GM18502 (cell line): Measurements from ENCODE around the gene DNAH17.

ENCODE experiments used
- ATAC-seq: cut with Tn5 transposase; IDR thresholded peaks from one replicate; pipeline ENCODE4 v1.9.1; 2021; ENCODE audit warnings: mild to moderate bottlenecking; ENCODE audit not compliant: unreplicated experiment, poor library complexity

Gene DNAH17

DNA sequence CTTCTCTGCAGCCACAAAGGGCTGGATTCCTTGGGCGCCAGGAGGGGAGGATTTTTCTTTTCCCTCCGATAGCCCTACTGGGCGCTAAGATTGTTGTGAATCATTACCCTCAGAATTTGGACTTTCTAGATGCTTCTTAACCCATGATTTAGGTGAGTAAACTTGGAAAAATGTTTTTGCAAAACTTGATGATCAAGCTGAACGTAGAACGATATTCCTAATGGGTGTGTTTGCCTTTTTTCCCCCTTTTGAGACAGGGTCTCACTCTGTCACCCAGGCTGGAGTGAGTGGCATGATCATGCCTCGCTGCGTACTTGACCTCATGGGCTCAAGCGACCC lies 155.0 kb downstream of the DNAH17 start:
- no peak for ATAC-seq

DNA sequence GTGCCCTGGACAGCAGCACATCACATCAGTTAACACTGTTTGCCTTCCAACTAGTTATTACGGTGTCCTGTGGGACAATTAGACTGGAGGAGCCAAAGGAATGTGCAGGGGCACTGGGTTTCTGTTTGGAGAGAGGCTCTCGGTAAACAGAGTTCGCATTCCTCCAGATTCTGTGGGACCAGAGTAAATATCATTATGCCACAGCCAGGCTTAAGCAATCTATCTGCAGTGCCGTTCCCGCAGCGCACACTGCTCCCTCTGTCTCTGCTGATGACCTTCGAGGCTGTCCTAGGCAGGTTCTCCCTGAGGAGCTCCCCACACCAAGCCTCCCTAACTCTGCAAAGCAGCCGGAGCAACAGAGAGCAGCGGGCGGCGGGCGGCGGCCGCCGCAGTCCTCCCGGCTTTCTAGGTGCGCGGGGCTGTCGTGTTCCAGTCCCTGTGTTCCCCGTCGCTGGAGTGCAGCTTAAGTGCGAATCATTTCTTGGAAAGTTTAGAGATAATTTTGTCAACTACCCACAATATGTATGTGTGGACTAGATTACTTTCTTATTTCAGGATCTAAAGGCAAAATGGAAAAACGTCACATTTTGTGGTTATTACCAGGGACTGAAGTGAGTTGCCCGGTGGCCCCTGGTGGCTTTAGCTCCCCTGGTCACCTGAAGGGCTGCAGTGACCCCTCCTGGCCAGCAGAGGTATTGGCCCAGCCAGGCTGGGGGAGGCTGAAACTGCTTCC lies 155.5 kb downstream of the DNAH17 start:
- ATAC-seq, result no peak

DNA sequence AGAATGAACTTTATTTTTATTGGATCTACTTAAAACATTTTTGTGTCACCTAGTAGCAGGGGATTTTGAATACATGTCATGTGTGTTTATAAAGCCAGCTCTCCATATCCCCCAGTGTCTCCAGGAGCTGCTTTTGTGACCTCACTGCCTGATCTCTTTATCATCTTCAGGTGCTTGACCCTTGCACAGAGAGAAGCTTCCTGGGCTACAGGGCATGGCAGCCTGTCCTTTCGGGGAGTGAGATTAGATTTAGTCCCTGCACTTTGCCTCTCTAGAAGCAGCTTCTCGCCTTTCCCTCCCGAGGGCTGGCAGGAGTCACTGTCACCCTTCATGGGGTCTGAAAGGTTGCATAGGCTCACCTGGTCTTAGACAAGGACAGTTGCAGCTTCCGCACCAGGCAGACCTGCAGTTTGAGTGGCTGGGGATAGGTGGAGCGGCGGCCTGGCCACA lies 156.1 kb downstream of the DNAH17 start:
- no peak for ATAC-seq

DNA sequence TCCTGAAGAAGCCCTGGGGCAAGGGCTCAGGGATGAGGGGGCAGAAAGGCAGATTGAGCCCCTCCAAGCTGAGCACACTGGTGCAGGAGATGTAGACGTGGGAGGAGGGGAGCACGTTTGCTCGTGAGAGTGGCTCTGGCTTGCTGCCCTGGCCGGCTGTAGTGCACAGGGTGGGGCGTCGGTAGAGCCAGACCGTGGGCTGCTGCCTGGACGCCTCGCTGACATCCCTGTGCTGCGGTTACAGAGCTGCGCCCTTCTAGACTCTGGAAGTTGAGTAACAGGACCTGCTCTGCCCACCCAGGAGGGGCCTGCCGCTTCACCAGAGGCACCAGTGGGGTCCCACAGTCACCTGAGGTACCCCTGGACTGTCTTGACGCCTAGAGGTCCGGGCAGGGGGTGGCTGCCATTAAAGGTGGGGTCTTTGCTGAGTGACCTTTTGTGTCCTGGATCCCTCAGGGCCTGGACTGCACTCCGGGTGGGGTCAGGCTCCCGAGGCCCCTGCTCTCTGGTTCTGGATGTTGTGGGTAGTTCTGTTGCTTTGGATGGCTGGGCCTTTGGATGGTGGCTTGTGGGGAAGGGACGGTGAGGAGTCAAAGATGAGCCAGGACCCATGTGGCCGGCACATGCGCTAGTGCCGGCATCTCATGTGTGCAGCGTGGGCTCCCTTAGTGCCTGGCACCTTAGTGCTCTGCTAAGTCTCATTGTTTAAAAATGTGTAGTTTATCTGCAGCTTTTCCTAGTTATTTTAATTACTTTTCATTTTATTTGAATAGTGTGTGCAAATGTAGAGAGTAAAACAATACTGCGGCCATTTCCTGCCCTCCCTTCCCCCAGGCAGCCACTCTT lies 157.0 kb downstream of the DNAH17 start:
- ATAC-seq, result no peak

DNA sequence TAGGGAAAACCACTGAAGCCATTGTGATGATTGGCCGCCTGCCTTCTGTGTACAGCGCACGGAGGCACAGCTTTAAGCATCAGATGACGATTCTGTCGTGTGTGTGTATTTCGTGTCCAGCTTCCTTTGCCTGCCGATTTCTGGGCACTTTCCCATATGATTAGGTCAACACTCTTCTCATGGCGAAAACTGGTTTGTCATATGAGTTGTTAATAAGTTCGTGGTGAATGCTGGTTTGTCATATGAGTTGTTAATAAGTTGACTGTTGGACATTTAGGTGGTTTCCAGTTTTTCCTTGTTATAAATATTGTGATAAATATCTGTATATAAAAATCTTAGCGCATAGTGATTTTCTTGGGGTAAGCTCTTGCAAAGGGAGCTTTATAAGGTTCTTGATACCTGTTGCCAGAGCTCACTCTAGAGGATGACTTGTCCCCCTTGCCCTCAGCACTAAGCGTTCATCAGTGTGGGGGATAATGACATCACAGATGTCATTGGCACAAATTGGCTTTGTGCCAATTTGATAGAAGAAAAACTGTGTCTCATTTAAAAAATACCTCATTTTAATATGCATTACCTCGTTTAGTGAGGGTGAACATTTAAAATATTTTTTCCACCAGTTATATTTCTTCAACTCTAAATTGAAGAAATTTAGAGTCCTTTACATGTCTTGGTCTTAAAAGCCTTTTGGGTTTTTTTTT lies 158.7 kb downstream of the DNAH17 start:
- ATAC-seq, result no peak

DNA sequence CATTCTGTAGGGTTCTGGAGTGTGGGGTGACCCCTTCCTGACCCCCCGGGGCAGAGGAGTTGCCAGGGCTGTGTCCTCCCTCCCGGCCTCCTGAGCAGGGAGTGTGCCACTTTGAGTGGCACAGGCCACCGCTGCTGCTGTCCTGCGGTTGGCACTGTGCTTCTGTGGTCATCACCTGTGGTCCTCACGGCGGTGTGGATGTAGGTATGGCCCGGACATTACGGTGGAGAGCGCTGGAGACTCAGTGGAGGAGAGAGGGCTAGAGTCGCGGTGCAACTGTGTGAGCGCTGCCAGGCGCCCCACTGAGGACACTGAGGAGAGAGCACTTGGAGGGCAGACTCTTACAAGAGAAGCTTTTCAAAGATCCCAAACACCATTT lies 159.7 kb downstream of the DNAH17 start:
- ATAC-seq, result no peak

DNA sequence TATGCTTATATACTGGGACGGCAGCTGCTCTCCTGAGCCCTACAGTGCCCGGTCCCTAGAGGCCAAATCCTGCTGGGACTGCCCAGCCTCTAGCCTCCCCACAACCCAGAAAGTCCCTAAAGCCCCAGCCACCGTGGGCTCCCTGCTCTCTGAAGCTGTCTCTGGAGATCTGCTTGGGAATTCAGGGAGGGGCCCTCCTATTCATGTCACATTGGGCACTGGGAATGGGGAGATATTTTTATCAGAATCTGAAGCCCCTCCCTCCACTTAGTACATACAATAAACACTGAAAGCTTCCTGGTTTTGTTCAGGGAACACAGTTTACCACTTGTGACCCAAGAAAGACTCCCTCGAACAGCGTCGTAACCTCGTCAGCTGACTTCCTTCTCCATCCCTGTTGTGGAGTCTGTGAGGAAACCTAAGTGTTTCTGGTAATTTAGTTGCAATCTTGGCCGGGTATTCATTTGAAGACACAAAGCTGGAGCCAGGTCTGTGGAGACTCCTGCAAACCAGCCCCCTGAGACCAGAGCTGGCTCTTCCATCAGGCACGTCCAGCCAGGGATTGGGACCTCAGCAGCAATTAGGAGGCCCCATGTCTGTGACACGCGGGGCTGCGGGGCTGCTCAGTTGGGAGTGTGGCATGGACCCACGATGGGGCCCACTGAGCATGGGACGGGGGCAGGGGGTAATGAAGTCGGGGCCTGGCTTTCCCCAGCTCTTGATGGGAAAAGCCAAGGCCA lies 160.2 kb downstream of the DNAH17 start:
- no peak for ATAC-seq

DNA sequence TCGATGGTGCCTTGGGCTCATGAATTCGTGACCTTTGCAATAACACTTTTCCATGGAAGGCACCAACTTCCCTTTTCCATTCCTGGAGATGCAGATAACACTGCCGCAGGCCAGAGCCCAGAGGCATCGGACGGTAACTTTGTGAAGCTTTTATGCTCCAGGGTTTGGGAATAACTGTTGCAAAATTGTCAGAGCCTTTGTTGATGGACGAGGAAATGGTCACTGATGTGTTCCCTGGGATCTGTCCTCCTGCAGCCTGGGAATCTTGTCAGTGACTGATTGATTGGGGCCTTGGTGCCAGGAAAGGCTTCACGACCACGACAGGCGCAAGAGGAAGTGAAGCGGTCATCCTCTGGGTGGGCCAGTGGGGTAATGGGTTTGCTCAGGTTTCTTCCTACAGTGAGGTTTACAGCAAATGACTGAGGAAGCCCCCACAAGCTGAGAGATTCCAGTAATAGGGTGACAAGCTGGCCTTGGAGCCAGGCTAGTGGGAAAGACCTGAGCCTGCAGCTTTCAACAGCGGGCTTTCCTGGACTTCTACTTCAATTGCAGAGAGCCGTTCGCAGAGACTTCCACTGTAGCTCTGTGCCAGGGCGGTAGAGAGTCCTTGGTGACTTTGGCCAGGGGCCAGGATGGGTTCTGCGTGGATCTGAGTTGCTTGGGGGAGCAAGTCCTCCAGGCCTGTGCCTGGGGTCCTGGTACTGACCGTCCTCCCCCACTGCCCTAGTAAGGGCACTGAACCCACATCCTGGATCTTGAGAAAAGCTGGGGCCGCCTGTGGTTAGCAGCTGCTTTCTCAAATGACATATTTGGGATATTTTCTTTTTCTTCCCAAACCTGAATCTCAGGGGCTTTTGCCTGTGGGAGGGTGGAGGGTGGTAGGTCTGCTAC lies 161.1 kb downstream of the DNAH17 start:
- no peak for ATAC-seq

DNA sequence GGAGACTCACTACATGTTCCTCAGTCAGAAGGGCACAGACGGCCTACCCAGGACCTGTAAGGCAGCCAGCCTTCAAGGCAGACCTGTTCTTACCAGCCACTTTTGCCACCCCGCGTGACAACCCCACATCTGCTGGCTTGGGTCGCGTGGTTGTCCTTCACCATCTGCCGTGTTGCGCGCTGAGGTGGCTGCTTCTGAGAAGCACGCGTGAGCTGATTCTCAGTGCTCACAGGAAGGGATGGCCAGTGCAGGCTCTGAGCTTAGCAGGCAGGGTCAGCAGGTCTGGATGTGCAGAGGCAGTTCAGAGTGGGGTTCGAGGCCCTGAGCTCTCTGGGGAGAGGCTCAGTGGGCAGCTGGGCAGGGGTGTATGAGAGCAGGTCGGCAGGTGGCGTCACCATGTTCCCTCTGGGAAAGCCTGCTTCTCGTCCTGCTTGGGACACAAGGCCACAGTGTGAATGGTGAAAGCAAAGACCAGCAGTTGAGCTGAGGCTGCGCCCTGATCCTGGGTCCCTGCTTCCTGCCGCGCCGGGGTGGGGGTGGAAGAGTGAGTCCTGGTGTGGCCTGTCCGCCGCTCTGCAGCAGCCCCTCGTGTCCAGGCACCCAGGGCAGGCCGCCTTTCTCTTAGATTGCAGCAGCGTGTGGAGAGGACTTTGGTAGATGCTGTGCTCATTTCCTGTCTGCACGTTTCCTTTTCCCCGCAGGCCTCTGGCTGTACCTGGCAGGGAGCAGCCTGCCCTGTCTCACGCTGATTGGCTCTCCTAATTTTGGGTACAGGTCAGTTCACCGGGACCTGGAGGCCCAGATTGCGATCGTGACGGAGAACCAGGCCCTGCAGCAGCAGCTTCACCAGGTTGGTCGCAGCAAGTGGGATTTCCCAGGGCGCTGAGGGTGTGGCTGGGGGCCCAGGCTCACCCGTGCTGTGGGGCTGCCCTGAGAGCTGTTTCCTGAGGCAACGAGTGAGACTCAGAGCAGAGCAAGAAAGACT lies 162.7 kb downstream of the DNAH17 start:
- no peak for ATAC-seq

DNA sequence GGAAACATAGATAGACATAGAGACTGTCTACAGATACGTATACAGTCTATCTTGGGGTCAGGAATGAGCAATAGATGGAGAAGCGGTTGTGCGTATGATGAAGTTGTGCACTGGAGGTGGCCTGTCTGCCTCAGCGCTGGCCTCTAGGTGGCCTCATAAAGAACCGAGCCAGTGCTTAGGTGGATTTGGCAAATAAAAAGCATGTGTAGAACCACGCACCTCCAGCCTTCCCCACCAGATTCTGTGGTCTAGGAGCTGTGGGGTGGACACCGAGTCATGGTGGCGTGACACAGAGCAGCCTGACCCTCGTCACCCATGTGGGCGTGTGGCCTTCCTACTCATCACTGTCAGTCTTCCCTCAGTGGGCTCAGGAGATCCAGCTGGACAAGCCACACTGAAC lies 164.8 kb downstream of the DNAH17 start:
- ATAC-seq, result no peak

DNA sequence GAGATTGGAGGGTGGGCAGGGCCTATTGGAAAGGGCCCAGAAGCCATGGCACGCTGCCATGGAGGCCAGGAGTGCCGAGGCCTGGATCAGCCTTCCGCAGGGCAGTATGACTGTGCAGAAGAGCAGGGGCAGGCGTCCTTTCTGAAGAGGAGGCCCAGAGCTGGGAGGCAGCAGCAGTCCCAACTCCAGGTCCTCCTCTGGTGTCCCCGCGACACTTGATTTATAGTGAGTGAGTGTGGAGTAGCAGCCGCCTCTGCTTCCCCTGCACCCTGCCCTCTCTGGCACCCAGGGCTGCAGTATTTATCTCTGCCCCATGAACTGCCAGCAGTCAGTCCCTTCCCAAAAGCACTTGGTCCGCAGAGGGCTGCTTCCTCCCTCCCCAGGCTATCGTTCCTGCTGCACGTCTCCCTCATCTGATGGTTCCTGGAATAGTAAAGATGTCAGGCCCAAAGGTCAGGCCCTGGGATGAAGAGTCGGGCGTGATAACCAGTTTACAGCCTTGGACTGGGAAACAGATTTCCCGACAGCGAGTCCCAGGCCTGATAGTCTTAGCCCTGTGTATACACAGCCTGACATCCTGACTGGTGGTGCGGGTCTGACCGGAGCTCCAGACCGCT lies 165.8 kb downstream of the DNAH17 start:
- ATAC-seq, result no peak

DNA sequence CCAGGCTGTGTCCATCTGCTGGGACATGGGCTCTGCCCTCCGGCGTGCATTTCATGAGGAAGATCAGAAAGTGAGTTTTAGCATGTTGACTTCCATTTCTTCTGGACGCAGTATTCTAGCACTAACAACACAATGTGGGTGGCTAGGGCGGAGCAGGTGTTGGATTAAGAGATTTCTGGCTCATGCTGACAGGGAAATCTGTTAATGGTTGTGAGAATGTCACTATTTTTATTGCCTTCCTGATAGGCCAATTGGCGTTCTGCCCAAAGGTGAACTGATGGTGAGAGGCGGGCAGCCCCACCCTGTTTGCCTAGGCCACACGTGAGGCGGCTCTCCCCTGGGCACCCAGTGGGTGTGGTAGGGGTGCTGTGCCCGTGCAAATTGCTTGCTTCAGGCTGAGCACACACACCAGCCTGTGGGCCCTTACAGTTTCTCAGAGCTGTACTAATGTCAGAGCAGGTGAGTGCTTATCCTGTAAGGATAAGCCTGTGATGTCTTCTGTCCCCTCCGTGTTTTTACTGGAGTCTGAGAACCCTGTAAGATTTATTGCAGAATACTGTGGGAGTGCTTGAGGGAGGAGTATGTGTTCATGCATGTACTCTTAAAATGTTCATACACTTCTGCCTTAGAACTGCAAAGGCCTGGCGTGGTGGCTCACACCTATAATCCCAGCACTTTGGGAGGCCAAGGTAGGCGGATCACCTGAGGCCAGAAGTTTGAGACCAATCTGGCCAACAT lies 167.8 kb downstream of the DNAH17 start:
- ATAC-seq, result no peak

DNA sequence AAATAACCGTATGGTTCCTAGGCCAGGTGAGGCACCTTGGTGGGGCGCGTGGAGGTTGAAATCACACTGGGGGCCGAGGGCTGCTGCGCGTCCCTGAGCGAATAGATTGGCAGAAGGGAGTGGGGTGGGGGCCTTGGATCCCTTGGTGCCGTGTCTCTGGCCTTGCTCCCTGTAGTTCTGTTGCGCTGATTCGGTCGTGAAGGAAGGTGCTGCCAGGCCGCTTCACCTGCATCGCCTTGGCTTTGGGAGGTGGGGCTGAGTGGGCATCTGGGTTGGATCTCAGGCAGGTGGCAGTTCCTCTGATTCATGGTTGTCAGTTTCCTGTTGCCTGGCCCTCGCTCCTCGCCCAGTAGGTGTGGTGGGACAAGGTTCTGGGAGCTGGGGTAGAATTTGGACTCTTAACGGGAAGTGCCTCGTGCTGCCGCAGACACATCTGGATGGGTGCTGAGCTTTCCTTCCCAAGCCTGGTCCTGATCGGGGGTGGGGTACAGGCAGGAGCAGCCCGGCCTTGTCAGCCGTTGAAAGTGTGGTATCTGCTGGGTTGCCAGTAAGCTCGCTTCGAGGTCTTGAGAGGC lies 168.6 kb downstream of the DNAH17 start:
- no peak for ATAC-seq

DNA sequence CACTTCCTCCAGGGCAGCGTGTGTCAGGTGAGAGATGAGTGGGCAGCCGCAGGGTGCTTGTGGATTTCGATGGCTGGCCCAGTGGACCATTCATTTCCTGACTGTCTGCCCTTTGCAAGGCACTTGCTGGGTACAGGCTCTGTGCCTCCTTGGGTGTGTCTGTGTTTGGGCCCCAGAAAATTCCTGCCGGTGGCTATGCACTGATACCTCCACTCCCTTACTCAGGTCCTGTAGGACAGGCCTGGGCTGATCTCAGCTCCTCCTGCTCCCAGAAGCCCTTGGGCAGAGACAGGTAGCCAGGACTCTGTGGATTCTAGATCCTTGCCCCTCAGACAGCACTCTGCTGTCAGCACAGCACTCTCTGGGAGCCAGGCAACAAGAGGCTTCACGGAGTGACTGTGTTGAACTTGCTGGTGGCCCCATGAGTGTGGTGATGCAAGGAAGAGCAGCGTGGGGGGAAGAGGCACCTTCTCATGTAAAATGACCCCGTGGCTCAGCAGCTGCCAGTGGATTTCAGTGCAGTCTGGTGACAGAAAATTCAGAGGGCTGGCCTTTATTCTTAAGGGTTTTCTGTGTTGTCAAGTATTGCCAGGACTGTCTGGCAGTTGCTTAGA lies 169.7 kb downstream of the DNAH17 start:
- ATAC-seq, result no peak

DNA sequence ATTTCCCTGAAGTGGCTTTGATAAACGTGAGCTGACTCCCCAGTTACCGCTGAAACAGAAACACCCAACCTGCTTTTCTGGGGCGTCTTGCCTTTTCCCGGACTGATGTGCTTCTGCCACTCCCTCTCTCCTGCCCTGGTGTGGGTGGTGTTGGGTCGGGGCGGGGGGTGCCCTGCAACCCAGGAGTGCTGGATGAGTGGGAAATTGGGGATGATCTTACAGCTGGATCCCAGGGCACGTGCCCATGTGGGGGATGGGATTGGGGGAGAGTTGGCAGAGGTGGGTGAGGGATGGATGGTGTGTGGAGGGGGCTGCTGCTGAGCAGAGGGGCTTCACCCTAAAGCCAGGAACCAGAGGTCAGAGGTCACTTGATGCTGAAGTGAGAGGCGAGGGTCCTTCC lies 170.3 kb downstream of the DNAH17 start:
- no peak for ATAC-seq

DNA sequence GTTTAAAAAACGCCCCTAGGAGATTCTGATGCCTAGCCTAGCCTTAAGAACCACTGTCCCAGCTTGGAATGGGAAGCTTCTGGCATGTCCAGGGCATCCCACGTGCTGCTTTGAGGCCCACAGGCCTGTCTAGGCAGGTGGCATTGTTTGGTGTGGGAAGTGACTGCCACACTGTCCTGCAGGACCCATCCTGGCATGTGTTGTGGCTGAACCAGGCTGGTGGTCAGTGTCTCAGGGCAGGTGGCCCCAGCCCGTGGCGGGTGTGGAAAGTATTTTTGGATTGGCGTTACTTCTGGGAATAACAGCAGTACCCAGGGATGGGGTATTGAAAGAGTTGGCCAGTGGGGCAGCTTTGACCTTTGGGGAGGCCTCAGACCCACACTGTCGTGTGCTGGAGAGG lies 170.8 kb downstream of the DNAH17 start:
- ATAC-seq, result no peak

DNA sequence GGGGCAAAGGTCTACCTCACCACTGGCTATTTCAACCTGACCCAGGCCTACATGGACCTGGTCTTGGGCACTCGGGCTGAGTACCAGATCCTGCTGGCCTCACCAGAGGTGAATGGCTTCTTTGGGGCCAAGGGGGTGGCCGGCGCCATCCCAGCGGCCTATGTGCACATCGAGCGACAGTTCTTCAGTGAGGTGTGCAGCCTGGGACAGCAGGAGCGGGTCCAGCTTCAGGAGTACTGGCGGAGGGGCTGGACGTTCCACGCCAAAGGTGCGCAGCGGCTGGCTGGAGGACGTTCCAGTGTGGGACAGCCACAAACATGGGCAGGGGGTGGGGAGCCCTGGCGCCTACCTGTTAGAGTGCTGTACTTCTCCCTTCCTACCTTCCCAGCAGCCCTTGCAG lies 173.4 kb downstream of the DNAH17 start:
- no peak for ATAC-seq
